Panc1 (cell line): Measurements from ENCODE around the gene TMC7. TPM values are rescaled to one million over a fixed set of nuclear protein-coding genes. Genes with fewer than 3 reads are reported as not detected.

Experiments used
- ATAC-seq: fragments of 200-7000 bp; cut with Tn5 transposase; 2 replicates; pipeline ENCODE4 v1.9.1; 2020; ENCODE audit warnings: mild to moderate bottlenecking, moderate library complexity
- BruUV-seq: library from RNA; stranded (reverse); fragments of 400-500 nt; replicated peaks from 2 replicates; lab custom pipeline; 2021; lab: Mats Ljungman, UMichigan
- CTCF ChIA-PET: fragments of 300-600 bp; sonication (Branson Sonifier 250); formaldehyde crosslinking; loops from one replicate; lab custom pipeline; 2022; ENCODE audit warnings: antibody characterized with exemption; lab: Charles Lee
- POLR2A ChIA-PET: fragments of 300-600 bp; sonication (Branson Sonifier 250); formaldehyde crosslinking; loops from one replicate; lab custom pipeline; 2022; ENCODE audit warnings: antibody characterized with exemption; lab: Charles Lee
- DNase-seq: peaks from one replicate; pipeline ENCODE4 v3.0.0-alpha.2; 2010; ENCODE audit warnings: low read depth, low spot score
- H3K27ac ChIP-seq: 2 replicates; pipeline ENCODE4 v1.5.1; 2011; ENCODE audit warnings: mild to moderate bottlenecking, low read length, inconsistent platforms
- H3K27me3 ChIP-seq: fragments of 200-500 bp; sonication (Bioruptor generic); 2 replicates; pipeline ENCODE4 v1.6.0; 2014; ENCODE audit warnings: low read length, inconsistent platforms; ENCODE audit not compliant: control insufficient read depth, insufficient read depth
- H3K36me3 ChIP-seq: fragments of 200-500 bp; sonication (Bioruptor generic); 2 replicates; pipeline ENCODE4 v1.5.1; 2014; ENCODE audit warnings: inconsistent platforms, mild to moderate bottlenecking, low read length, moderate library complexity; ENCODE audit not compliant: control insufficient read depth, insufficient read depth
- H3K4me1 ChIP-seq: 2 replicates; pipeline ENCODE4 v1.5.1; 2011; ENCODE audit warnings: inconsistent platforms, mild to moderate bottlenecking, low read length, moderate library complexity; ENCODE audit not compliant: control insufficient read depth, insufficient read depth
- H3K4me3 ChIP-seq, 2 experiments: 2 replicates each; pipeline ENCODE4 v1.5.1; 2011 to 2012; ENCODE audit warnings: low read depth in 2 of 2, low read length in 2 of 2, mild to moderate bottlenecking in 2 of 2, inconsistent platforms in 1 of 2, moderate library complexity in 1 of 2
- H3K9me3 ChIP-seq: fragments of 200-500 bp; sonication (Bioruptor generic); 2 replicates; pipeline ENCODE4 v1.5.1; 2014; ENCODE audit warnings: low read depth, mild to moderate bottlenecking, inconsistent platforms, low read length, moderate library complexity; ENCODE audit not compliant: control insufficient read depth, insufficient read depth
- CTCF ChIP-seq: fragments of 450-650 bp; IDR thresholded peaks from 2 replicates; pipeline ENCODE4 v1.5.1; 2017; ENCODE audit warnings: mild to moderate bottlenecking
- POLR2AphosphoS5 ChIP-seq: IDR thresholded peaks from 2 replicates; pipeline ENCODE4 v1.6.1; 2012; ENCODE audit warnings: mild to moderate bottlenecking, low read depth, low read length, moderate library complexity
- REST ChIP-seq, 2 experiments: IDR thresholded peaks; 2 replicates each; pipeline ENCODE4 v1.6.1; 2011 to 2012; ENCODE audit warnings: low read depth in 2 of 2, control low read depth in 1 of 2, low read length in 1 of 2, mild to moderate bottlenecking in 1 of 2, moderate library complexity in 1 of 2; ENCODE audit not compliant: insufficient read depth in 1 of 2
- SIN3A ChIP-seq: IDR thresholded peaks from 2 replicates; pipeline ENCODE4 v1.6.1; 2012; ENCODE audit warnings: low read depth, mild to moderate bottlenecking, low read length, moderate library complexity, borderline replicate concordance; ENCODE audit not compliant: insufficient read depth
- TCF7L2 ChIP-seq: IDR thresholded peaks from 2 replicates; pipeline ENCODE4 v1.6.1; 2011; ENCODE audit warnings: mild to moderate bottlenecking, low read depth, low read length, inconsistent platforms
- in situ Hi-C: cut with HindIII; loops from 2 replicates; pipeline ENCODE4 v1.10.0; 2016; ENCODE audit warnings: low sequenced_read_pairs, low pct_unique_long_range_greater_than_20kb
- intact Hi-C: fragments of 100-400 bp; cut with micrococcal nuclease; formaldehyde crosslinking; loops from one replicate; pipeline ENCODE4 v1.10.0; 2022; ENCODE audit not compliant: unreplicated experiment
- total RNA-seq: library from RNA; stranded (reverse); gene quantifications from one replicate; pipeline ENCODE4 v1.2.1, GENCODE V29; 2021; ENCODE audit not compliant: unreplicated experiment

TMC7 gene
- total RNA-seq, 1 experiment from 2014 or later: 5.1 TPM

GRCh38 chr16:18948372-18949020 lies 35.2 kb upstream of the TMC7 start:
- Histone ChIP-seq H3K4me3 (no peak overlapping the region), H3K27me3 (no peaks in the 10 kb centered on the region), H3K27ac (no peak overlapping the region), H3K4me1 (no peaks in the 10 kb centered on the region), H3K9me3 (no peaks in the 10 kb centered on the region), H3K36me3 (no peaks in the 10 kb centered on the region)
- TF ChIP-seq TCF7L2 (no peak), POLR2AphosphoS5 (no peak), REST (IDR thresholded peaks at IDR 0.05; ENCODE audit: insufficient read depth in 1 of 2, low read depth in 2 of 2, low read length in 1 of 2) (no peak), SIN3A (no peak), CTCF (no peak)
- no TSS peak for BruUV-seq
- no peak for ATAC-seq
- intact Hi-C loops (no loop called here), in situ Hi-C loops (no loop called here)
- DNase-seq: no peak
- ChIA-PET POLR2A (no interaction called here), CTCF (no interaction called here)

- Histone ChIP-seq H3K27ac (no peak overlapping the region), H3K36me3 (no peaks in the 10 kb centered on the region), H3K4me1 (no peaks in the 10 kb centered on the region), H3K27me3 (no peaks in the 10 kb centered on the region), H3K9me3 (no peaks in the 10 kb centered on the region), H3K4me3 (no peak overlapping the region)
- TF ChIP-seq POLR2AphosphoS5: no peak
- no peak for TF ChIP-seq CTCF
- no peak for TF ChIP-seq SIN3A
- no peak for TF ChIP-seq TCF7L2
- TF ChIP-seq REST (IDR thresholded peaks at IDR 0.05; ENCODE audit: insufficient read depth in 1 of 2, low read depth in 2 of 2, low read length in 1 of 2): no peak
- in situ Hi-C loops (no loop called here), intact Hi-C loops (no loop called here)
- no TSS peak for BruUV-seq
- POLR2A ChIA-PET: interaction anchor here (0.7 kb wide), 1 partner anchor 1046 kb away, joined by 4 read pairs; no protein-coding TSS in a partner anchor
- no peak for DNase-seq
- ATAC-seq: no peak
- CTCF ChIA-PET: no interaction called here
Measured at GRCh38 chr16:18950469-18951185, 33.1 kb upstream of the TMC7 start.
